ENCODE measurements around the gene PYGB.
A peak's percentile ranks its signal among the peaks of the same experiment; 100 is the strongest.

The PYGB gene

GRCh38 chr20:25285091-25285647 lies 37.3 kb downstream of the PYGB start:
- H3K27ac ChIP-seq (ENCODE audit: extremely low read depth, low read depth, low read length), result no peak overlapping the region
- H3K4me1 ChIP-seq (ENCODE audit: control insufficient read depth, insufficient read depth, low read length), result no peaks in the 10 kb centered on the region
- ChIA-PET POLR2A (no interaction called here), CTCF (no interaction called here)
- no peaks in the 10 kb centered on the region for H3K9me3 ChIP-seq (ENCODE audit: control insufficient read depth, insufficient read depth, low read depth, low read length)
- H3K4me3 ChIP-seq (ENCODE audit: low read depth, low read length), result no peak overlapping the region
- H3K36me3 ChIP-seq (ENCODE audit: control insufficient read depth in 2 of 2, insufficient read depth in 1 of 2, low read length in 2 of 2), result peaks cover 0 to 90% of the 10 kb centered on the region in 2 experiments; a peak in 2 of 3 replicates
- TF ChIP-seq ZNF416 (tag by site-specific recombination; IDR thresholded peaks at IDR 0.05) (no peak), EGR2 (tag by site-specific recombination; IDR thresholded peaks at IDR 0.05; ENCODE audit: low read depth) (peak; percentile 65), ZNF596 (tag by site-specific recombination; IDR thresholded peaks at IDR 0.05) (no peak), ZFHX2 (tag by site-specific recombination; conservative IDR thresholded peaks at IDR 0.05) (peak; percentile 43), ZNF133 (tag by site-specific recombination; IDR thresholded peaks at IDR 0.05) (peak; percentile 83), ZIC2 (tag by site-specific recombination; IDR thresholded peaks at IDR 0.05) (peak; percentile 62; the same call in 1 of the 2 replicates)

- no peaks in the 10 kb centered on the region for H3K4me1 ChIP-seq (ENCODE audit: control insufficient read depth, insufficient read depth, low read length)
- ChIA-PET CTCF (interaction anchor here (0.7 kb wide), 1 partner anchor 113 kb away, joined by 3 read pairs; no protein-coding TSS in a partner anchor), POLR2A (no interaction called here)
- H3K36me3 ChIP-seq (ENCODE audit: control insufficient read depth in 2 of 2, insufficient read depth in 1 of 2, low read length in 2 of 2), result peaks cover 0 to 89% of the 10 kb centered on the region in 2 experiments; a peak in 2 of 3 replicates
- TF ChIP-seq ZNF623 (tag by site-specific recombination; IDR thresholded peaks at IDR 0.05) (no peak), ZNF391 (tag by site-specific recombination; IDR thresholded peaks at IDR 0.05; ENCODE audit: borderline replicate concordance, low read depth) (no peak), ZNF843 (tag by site-specific recombination; IDR thresholded peaks at IDR 0.05) (no peak), ZNF112 (tag by site-specific recombination; IDR thresholded peaks at IDR 0.05) (no peak), ZNF202 (tag by site-specific recombination; IDR thresholded peaks at IDR 0.05; ENCODE audit: borderline replicate concordance) (no peak)
- H3K27ac ChIP-seq (ENCODE audit: extremely low read depth, low read depth, low read length), result no peak overlapping the region
- no peak overlapping the region for H3K4me3 ChIP-seq (ENCODE audit: low read depth, low read length)
- H3K9me3 ChIP-seq (ENCODE audit: control insufficient read depth, insufficient read depth, low read depth, low read length), result no peaks in the 10 kb centered on the region
These were observed 38.2 kb downstream of the PYGB start for GRCh38 chr20:25285856-25286798.

- Histone ChIP-seq H3K36me3 (ENCODE audit: control insufficient read depth in 2 of 2, insufficient read depth in 1 of 2, low read length in 2 of 2) (peaks cover 0 to 87% of the 10 kb centered on the region in 2 experiments; a peak in 2 of 3 replicates), H3K4me3 (ENCODE audit: low read depth, low read length) (no peak overlapping the region), H3K9me3 (ENCODE audit: control insufficient read depth, insufficient read depth, low read depth, low read length) (no peaks in the 10 kb centered on the region), H3K4me1 (ENCODE audit: control insufficient read depth, insufficient read depth, low read length) (no peaks in the 10 kb centered on the region), H3K27ac (ENCODE audit: extremely low read depth, low read depth, low read length) (no peak overlapping the region)
- CTCF ChIA-PET, result no interaction called here
- POLR2A ChIA-PET, result no interaction called here
- TF ChIP-seq SP2 (tag by site-specific recombination; IDR thresholded peaks at IDR 0.05), result no peak
- TF ChIP-seq SP7 (tag by site-specific recombination; IDR thresholded peaks at IDR 0.05), result no peak
- no peak for TF ChIP-seq ZNF292 (tag by site-specific recombination; IDR thresholded peaks at IDR 0.05; ENCODE audit: borderline replicate concordance, low read depth)
- no peak for TF ChIP-seq ZFP3 (tag by site-specific recombination; IDR thresholded peaks at IDR 0.05; ENCODE audit: low read depth)
- TF ChIP-seq ZNF639 (tag by site-specific recombination; IDR thresholded peaks at IDR 0.05), result no peak
- TF ChIP-seq ZEB2 (tag by site-specific recombination; IDR thresholded peaks at IDR 0.05), result no peak
- TF ChIP-seq ZNF2 (tag by site-specific recombination; IDR thresholded peaks at IDR 0.05), result no peak
- no peak for TF ChIP-seq KLF8 (tag by site-specific recombination; IDR thresholded peaks at IDR 0.05)
- TF ChIP-seq ZNF24 (tag by site-specific recombination; IDR thresholded peaks at IDR 0.05), result no peak
- TF ChIP-seq ZNF211 (tag by site-specific recombination; IDR thresholded peaks at IDR 0.05; ENCODE audit: low read depth), result no peak
These were observed 39.0 kb downstream of the PYGB start for GRCh38 chr20:25286917-25287316.
